Germinal center (tissue), 1 donor: Measurements from ENCODE around the gene MED23.
"Not testable (repeated sequence)": the region's sequence is repeated elsewhere in the genome, so short reads cannot be mapped to it uniquely, and the experiment has no call there.

ENCODE experiments used
- DNase-seq: peaks from one replicate; pipeline ENCODE4 v3.0.0; 2012; ENCODE audit warnings: mixed read lengths, low spot score

MED23 gene

DNA sequence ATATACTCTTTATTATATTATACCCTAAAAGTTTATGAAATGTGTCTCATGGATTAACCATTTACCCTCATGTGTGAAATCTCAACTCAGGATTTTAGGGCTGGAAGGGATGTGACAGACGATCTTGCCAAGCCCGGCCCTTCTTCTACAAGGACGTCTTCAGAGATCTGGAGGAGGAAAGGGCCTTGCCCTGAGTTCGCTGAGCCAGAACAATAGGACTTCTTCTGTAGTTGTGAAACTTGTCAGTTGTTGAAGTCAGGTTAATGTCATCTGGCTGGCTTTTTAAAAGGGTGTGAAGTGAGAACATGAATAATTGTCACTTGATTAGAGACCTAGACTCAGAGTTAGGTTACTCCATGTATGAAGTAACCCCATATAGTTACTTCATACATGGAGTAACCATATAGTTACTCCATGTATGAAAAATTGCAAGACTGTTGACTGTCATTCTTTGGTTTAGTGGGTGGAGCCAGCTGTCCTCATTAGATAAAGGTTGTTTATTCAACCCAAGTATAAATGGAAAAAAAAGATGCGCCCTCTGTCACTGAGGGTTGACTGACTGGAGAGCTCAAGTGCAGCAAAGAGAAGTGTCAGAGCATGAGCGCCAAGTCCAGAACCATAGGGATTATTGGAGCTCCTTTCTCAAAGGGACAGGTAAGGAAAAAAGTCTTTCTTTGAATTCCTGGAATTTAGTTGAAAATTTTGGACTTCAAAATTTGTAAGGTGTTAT lies 55.2 kb downstream of the MED23 start, which contains the start of gene ARG1:
ARG1 (plus strand) TSS at position 541 of the 730 bp plus-strand sequence; CDS start at position 598, 57 bp downstream.
- DNase-seq: no peak

- DNase-seq: no peak
These were observed 59.3 kb downstream of the MED23 start for GRCh38 chr6:131568726-131569125.

DNA sequence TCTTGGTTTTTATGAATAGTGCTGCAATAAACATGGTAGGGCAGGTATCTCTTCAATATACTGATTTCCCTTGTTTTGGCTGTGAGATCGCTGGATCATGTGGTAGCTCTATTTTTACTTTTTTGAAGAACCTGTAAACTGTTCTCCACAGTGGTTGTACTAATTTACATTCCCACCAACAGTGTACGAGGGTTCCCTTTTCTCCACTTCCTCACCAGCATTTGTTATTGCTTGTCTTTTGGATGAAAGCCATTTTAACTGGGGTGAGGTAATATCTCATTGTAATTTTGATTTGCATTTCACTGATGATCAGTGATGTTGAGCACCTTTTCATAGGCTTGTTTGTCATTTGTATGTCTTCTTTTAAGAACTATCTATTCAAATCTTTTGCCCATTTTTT lies 63.0 kb downstream of the MED23 start:
- DNase-seq: no peak

GRCh38 chr6:131561925-131562707 lies 65.9 kb downstream of the MED23 start:
- DNase-seq: no peak

GRCh38 chr6:131558922-131559321 lies 69.1 kb downstream of the MED23 start:
- no peak for DNase-seq

- DNase-seq: no peak
These were observed 72.0 kb downstream of the MED23 start for GRCh38 chr6:131555992-131556391.

DNA sequence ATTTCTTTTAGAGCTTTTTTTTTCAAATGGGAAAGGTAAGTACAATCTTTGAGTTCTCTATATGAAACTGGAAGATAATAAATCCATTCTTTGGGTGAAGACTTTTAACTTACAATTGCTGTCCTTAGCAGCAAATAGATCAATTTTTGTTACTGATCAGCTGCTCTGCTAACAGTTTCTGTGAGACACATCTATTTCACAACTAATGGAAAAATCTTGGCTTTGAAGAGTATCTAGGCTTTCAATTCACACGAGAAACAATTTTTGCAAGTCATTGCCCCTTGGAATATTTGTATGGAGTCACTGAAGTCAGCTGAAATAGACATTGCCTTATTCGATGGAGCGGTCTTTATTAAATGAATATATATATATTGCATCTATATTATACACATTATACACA lies 75.5 kb downstream of the MED23 start:
- DNase-seq: no peak

DNA sequence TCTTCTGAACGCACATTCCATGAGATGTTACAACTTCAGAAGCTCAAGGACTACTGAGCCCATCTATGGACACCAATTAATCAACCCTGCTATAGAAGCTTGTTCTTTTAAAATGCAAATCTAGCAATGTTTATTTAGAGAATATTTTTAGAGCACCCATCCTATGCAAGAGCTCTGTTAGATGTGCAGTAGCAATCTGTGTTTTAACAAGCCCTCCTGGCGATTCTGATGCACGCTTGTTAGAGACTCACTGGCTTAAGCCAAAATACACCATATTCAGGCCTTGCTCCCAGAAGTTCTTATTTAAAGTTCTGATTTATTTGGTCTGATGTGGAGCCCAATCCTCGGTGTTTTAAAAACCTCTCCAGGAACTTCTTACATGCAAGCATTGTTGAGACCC lies 76.1 kb downstream of the MED23 start:
- no peak for DNase-seq

DNA sequence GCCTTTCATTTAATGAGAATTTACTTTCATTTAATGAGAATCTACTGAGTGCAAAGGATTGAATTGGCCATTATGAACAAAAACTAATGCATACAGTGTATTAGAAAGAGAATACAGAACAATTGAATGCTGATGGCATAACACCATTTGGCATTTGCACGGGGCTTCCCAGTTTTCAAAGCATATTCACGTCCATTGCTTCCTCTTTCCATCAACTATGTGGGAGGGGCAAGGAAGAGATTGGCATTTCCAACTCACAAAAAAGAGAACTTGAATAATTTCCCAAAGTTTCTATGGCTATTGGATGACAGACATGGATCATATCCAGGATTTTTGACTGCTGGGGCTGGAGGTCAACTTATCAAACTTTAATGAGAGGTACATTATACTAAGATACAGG lies 78.2 kb downstream of the MED23 start:
- no peak for DNase-seq

DNA sequence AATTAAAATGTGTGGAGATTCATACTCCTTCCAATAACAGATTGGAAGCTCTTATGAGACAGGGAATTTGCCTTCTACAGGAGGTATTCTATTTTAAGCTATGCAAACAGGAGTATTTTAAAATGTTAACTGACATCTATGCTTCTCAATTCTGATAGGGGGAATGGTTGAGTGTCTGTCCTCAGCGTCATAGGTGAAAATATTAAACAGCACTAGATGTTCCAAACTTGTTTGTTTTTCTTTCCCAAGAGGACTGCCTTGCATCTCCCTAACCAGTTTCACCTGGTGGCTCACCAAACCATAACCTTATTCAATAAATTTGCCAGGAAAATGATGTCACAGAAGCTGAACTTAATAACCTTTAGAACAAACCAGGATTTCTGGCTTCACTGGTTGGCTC lies 79.6 kb downstream of the MED23 start:
- DNase-seq: no peak

DNA sequence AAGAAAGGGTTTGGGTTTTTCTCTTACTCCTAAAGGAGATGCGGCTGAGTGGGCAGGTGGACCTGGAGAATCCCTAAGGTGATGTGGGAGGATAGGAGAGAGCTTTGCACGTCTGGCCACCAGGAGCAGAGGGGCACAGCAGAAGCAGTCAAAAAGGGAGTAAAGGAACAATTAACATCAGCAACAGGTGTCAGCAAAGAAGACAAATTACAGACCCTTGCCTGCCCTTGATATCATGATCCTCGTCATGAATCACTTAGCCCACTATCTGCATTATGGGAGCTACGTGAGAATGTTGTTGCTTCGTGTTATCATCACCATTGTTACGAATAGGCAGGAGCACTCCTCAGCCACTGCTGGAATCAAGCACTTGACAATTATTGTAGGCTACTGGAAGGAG lies 80.6 kb downstream of the MED23 start:
- no peak for DNase-seq

DNA sequence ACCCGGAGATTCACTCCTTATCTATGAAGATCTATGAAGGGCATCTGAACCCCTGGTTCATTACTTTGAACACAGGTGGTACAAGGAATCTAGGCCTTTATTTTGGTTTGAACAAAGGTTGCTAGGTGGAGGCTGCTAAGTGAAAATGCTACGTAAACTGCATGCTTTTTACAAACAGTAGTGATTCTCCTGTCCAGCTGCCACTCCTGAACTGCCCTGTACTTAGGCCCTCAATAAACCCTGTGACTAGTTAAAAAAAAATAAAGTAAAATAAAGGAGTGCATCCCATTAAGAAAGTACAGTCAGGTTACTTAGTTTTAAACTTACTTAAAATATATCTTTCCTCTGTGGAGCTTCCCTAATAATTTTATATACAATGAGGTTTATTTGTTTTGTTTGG lies 82.7 kb downstream of the MED23 start:
- DNase-seq: no peak

DNA sequence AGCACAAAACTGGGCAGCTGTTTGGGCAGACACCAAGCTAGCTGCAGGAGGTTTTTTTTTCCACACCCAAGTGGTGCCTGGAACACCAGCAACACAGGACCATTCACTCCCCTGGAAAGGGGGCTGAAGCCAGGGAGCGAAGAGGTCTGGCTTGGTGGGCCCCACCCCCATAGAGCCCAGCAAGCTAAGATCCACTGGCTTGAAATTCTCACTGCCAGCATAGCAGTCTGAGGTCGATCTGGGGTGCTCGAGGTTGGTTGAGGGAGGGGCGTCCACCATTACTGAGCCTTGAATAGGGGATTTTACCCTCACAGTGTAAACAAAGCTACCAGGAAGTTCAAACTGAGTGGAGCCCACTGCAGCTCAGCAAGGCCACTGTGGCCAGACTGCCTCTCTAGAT lies 89.4 kb downstream of the MED23 start:
- not testable (repeated sequence) for DNase-seq

DNA sequence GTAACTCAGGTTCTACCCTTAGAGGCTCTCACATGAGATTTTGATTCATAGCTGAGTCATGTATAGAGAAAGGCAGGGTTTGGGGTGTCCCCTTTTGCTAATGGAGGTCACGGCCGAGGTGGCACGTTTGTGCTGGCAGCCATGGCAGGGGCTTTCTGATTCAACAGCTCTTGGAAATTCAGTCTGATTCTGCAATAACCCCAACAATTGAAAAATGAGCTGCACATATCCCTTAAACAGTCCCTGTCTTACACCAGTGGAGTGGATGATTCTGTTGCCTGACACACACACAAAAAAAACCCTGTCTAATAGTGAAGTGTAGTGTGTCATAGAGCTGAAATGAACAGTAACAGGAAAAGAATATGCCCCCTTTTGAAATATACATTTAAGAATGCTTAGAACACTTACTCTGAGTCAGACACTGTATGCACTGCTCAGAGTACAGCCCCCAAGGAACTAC lies 95.4 kb downstream of the MED23 start:
- DNase-seq: no peak

- DNase-seq: not testable (repeated sequence)
These were observed 96.4 kb downstream of the MED23 start for GRCh38 chr6:131531681-131532080.

GRCh38 chr6:131530936-131531335 lies 97.1 kb downstream of the MED23 start:
- DNase-seq: not testable (repeated sequence)

GRCh38 chr6:131524695-131525336 lies 103.2 kb downstream of the MED23 start:
- no peak for DNase-seq

DNA sequence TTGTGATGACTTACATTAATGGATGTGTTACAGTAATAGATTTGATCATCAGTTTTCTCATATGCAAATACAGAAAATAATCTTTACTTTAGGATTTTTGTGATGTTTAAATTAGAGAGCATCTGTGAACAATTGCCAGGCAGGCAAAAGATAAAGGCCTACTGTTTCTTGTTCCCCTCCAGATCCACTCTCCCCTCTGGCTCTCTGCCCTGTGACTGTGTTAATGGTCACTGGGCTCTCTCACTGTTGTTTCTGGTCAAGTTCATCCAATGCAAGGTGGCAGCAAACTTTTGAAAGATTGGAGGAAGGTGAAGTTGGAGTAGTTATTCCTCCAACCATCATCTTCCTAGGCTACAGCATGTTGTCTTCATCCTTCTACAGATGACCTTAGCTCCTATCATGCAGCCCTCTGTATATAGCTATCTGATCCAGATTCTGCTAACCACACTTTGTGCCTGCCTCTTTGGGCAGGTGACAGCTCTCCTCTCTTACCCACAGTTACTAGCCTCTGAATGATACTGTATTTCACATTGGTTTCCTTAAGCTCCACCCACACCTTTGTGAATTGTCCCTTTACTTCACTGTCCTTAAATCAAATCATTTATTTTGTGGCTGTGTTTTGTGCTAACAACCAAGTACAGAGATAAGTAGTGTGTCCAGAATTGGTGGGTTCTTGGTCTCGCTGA lies 103.9 kb downstream of the MED23 start:
- no peak for DNase-seq
